Sigmoid colon (tissue), 7 donors: ENCODE results near the gene SETBP1. TPM values are rescaled to one million over a fixed set of nuclear protein-coding genes. Genes with fewer than 3 reads are reported as not detected.

ENCODE experiments used
- DNase-seq: peaks from one replicate; pipeline ENCODE4 v3.0.0-alpha.2; 2019
- H3K27ac ChIP-seq, 4 donors: fragments of 200-600 bp; sonication (generic); one replicate each; pipeline ENCODE4 v1.5.1; 2016 to 2019; ENCODE audit warnings: mild to moderate bottlenecking in 1 of 4
- H3K27me3 ChIP-seq, 3 donors: fragments of 200-600 bp; sonication (generic); one replicate each; pipeline ENCODE4 v1.5.1; 2019; ENCODE audit warnings: mild to moderate bottlenecking in 1 of 3
- H3K36me3 ChIP-seq, 4 donors: fragments of 200-600 bp; sonication (generic); one replicate each; pipeline ENCODE4 v1.5.1; 2016 to 2019
- H3K4me1 ChIP-seq, 4 donors: fragments of 200-600 bp; sonication (generic); one replicate each; pipeline ENCODE4 v1.5.1; 2017 to 2019
- H3K4me3 ChIP-seq, 4 donors: fragments of 200-600 bp; sonication (generic); one replicate each; pipeline ENCODE4 v1.5.1; 2017 to 2019; ENCODE audit warnings: mild to moderate bottlenecking in 2 of 4, moderate library complexity in 1 of 4
- H3K9me3 ChIP-seq, 4 donors: fragments of 200-600 bp in 3 of 4; sonication (generic) in 3 of 4; one replicate each; pipeline versions ENCODE4 v1.5.1 to v1.6.1; 2013 to 2019
- EP300 ChIP-seq, 4 donors: sonication (generic); formaldehyde crosslinking; IDR thresholded peaks; one replicate each; pipeline ENCODE4 v1.6.1; 2017; ENCODE audit warnings: antibody characterized with exemption in 4 of 4
- POLR2A ChIP-seq, 2 donors: fragments of 450-650 bp; IDR thresholded peaks; one replicate each; pipeline ENCODE4 v1.6.1; 2016; ENCODE audit warnings: antibody characterized with exemption in 2 of 2, mild to moderate bottlenecking in 2 of 2, moderate library complexity in 2 of 2
- POLR2AphosphoS5 ChIP-seq, 4 donors: sonication (generic); formaldehyde crosslinking; IDR thresholded peaks; one replicate each; pipeline ENCODE4 v1.6.1; 2017; ENCODE audit warnings: antibody characterized with exemption in 4 of 4
- WGBS, 2 donors: extraction: QIAGEN DNeasy Blood & Tissue Kit; methylation state at CpG; one replicate each; pipeline ENCODE4 v1.1.7; 2013; 5-methylcytosine and 5-hydroxymethylcytosine counted together
- intact Hi-C: fragments of 100-400 bp; cut with DNase I; formaldehyde crosslinking; loops from one replicate; pipeline ENCODE4 v1.15.1; 2023
- polyA plus RNA-seq, 3 donors: library from polyadenylated mRNA; stranded (reverse); fragments of 200-250 nt; gene quantifications; one replicate each; pipeline ENCODE4 v1.2.3, GENCODE V29; 2013
- total RNA-seq, 4 donors: library from RNA; depleted of rRNA; stranded (reverse); fragments of >200 nt; gene quantifications; one replicate each; pipeline ENCODE4 v1.1.0, GENCODE V29; 2016
- TF ChIP-seq, protein P1 (sequence below), 4 experiments: fragments of 450-650 bp in 3 of 4; fragments of 200-600 bp in 1 of 4; IDR thresholded peaks; one replicate each; pipeline ENCODE4 v1.5.1; 2016 to 2019; ENCODE audit warnings: antibody characterized with exemption in 4 of 4, mild to moderate bottlenecking in 3 of 4, moderate library complexity in 2 of 4
- donor health status: healthy with polysubstance abuse.
- donor health status: Bipolar disorder and iron deficiency.
- donor health status: healthy.

SETBP1 gene
- total and polyA plus RNA-seq, 7 donors = 0.69 to 100 (median 67.9) TPM

DNA sequence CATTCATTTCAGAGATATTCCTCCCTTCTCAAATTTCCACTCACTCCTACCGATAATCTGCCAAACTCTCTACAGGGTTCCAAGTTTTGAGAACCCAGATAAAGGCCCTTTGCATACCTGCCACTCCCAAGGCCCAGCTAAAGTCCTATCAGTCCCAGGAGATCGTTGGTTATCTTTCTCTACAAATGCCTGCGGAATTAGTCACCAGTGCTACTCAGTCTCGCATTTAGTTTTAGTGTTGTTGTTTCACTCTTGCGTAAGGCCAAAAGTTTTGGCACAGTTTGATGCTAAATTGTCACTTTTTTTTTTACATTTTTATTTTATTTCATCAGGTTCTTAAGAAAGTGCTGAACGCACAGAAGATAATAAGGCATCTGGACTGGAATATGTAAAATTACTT lies 29.2 kb upstream of the SETBP1 start:
- intact Hi-C loops = no loop called here
- Histone ChIP-seq H3K36me3 (no peaks in the 10 kb centered on the region), H3K4me3 (no peak overlapping the region), H3K27ac (no peak overlapping the region), H3K27me3 (no peaks in the 10 kb centered on the region), H3K9me3 (no peaks in the 10 kb centered on the region), H3K4me1 (peaks cover 0 to 36% (median 21%) of the 10 kb centered on the region in 4 donors)
- no peak for DNase-seq
- TF ChIP-seq, protein P1, sequence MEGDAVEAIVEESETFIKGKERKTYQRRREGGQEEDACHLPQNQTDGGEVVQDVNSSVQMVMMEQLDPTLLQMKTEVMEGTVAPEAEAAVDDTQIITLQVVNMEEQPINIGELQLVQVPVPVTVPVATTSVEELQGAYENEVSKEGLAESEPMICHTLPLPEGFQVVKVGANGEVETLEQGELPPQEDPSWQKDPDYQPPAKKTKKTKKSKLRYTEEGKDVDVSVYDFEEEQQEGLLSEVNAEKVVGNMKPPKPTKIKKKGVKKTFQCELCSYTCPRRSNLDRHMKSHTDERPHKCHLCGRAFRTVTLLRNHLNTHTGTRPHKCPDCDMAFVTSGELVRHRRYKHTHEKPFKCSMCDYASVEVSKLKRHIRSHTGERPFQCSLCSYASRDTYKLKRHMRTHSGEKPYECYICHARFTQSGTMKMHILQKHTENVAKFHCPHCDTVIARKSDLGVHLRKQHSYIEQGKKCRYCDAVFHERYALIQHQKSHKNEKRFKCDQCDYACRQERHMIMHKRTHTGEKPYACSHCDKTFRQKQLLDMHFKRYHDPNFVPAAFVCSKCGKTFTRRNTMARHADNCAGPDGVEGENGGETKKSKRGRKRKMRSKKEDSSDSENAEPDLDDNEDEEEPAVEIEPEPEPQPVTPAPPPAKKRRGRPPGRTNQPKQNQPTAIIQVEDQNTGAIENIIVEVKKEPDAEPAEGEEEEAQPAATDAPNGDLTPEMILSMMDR (IDR thresholded peaks at IDR 0.05) = no peak
- TF ChIP-seq POLR2A (IDR thresholded peaks at IDR 0.05) (no peak), POLR2AphosphoS5 (IDR thresholded peaks at IDR 0.05) (no peak), EP300 (IDR thresholded peaks at IDR 0.05) (no peak)
- 51 to 71% methylated on average over 6 of the region's 6 CpGs for WGBS, 2 donors

DNA sequence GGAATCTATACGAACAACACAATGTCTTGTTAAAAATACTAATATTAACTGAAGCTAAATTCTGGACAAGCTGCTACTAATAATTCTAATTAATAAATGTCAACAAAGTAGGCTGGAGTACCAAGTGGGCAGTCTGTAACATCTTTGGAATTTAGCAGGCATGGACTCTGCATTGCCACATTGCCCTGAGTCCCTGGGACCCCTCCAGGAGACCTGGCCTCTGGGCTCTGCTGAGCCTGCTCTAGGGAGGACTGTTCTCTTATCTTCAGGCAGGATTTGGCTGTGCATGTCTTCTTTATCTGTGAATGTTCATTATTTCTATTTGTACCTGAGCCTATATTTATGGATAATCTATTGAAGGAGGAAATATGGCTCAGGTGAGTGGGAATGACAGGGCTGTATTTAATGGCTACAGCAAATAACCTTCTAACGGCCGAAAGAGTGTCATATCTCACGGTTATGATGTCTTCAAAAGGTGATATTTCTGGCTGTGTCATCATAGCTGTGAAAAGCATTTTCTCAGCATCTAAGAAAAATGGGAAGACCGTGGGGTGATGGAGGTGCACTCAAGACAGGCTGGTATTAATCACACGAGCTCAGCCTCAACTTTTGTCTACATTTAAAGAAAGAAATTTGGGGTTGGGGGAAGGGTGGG lies 28.6 kb upstream of the SETBP1 start:
- DNase-seq = no peak
- H3K9me3 ChIP-seq = no peaks in the 10 kb centered on the region
- TF ChIP-seq POLR2A (IDR thresholded peaks at IDR 0.05) (no peak), EP300 (IDR thresholded peaks at IDR 0.05) (no peak)
- TF ChIP-seq, protein P1 (IDR thresholded peaks at IDR 0.05) = no peak
- intact Hi-C loops = no loop called here
- 90 to 94% methylated on average over 6 of the region's 6 CpGs for WGBS, 2 donors
- H3K27ac ChIP-seq = no peak overlapping the region
- no peaks in the 10 kb centered on the region for H3K27me3 ChIP-seq
- H3K4me3 ChIP-seq = no peak overlapping the region
- H3K4me1 ChIP-seq = peaks cover 0 to 36% (median 21%) of the 10 kb centered on the region in 4 donors
- H3K36me3 ChIP-seq = no peaks in the 10 kb centered on the region

DNA sequence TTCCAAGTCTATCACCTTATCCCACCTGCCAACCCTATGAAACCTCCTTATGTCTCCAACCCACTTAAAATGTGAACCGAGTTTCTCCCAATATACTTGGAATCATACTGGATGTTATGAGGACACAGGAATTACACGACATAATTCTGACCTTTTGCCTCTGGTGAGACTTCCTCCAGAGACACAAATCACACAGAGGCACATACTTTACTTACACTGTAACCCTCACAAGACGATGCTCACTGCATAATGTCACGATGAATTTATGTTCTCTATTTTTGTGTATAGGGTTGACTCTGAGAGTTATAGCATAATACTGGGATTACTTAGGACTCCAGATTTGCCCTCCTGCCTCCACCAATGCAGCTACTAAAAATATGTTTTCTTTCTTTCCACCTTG lies 28.0 kb upstream of the SETBP1 start:
- intact Hi-C loops = no loop called here
- TF ChIP-seq, protein P1 (IDR thresholded peaks at IDR 0.05) = no peak
- no peak for TF ChIP-seq POLR2A (IDR thresholded peaks at IDR 0.05)
- TF ChIP-seq POLR2AphosphoS5 (IDR thresholded peaks at IDR 0.05) = no peak
- TF ChIP-seq EP300 (IDR thresholded peaks at IDR 0.05) = no peak
- no peaks in the 10 kb centered on the region for H3K27me3 ChIP-seq
- H3K27ac ChIP-seq = peak overlapping the region in 1 of 4 donors; percentile 16
- no peaks in the 10 kb centered on the region for H3K9me3 ChIP-seq
- no peak overlapping the region for H3K4me3 ChIP-seq
- H3K36me3 ChIP-seq = no peaks in the 10 kb centered on the region
- 87 to 91% methylated on average over 4 of the region's 4 CpGs for WGBS, 2 donors
- no peak for DNase-seq
- peaks cover 0 to 36% (median 21%) of the 10 kb centered on the region in 4 donors for H3K4me1 ChIP-seq

DNA sequence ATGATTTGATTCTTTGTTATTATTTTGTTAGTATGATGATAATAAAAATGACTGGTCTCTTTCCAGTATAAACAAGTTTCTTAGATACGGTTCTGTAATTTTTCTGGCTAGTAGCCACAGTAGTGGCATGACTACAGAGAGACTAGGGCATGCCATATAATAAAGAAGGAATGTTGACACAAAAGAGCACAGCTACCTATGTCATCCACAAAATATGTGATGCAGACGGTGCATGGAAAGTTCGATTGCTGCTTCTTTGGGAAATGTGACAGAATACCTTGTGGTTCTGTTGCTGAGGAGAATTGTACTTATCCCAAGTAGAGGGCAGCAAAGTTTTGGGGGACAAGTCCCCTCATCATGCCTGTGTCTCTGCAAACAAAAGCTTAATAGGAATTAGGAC lies 26.1 kb upstream of the SETBP1 start:
- H3K36me3 ChIP-seq = no peaks in the 10 kb centered on the region
- peak overlapping the region in 2 of 4 donors; percentile 40 to 62 for H3K27ac ChIP-seq
- WGBS, 2 donors = 5 to 49% methylated on average over 3 of the region's 3 CpGs
- H3K9me3 ChIP-seq = no peaks in the 10 kb centered on the region
- intact Hi-C loops = no loop called here
- TF ChIP-seq, protein P1 (IDR thresholded peaks at IDR 0.05) = no peak
- TF ChIP-seq POLR2A (IDR thresholded peaks at IDR 0.05) (no peak), POLR2AphosphoS5 (IDR thresholded peaks at IDR 0.05) (no peak), EP300 (IDR thresholded peaks at IDR 0.05) (no peak)
- H3K4me1 ChIP-seq = peaks cover 0 to 36% (median 21%) of the 10 kb centered on the region in 4 donors
- H3K27me3 ChIP-seq = no peaks in the 10 kb centered on the region
- no peak for DNase-seq
- no peak overlapping the region for H3K4me3 ChIP-seq

DNA sequence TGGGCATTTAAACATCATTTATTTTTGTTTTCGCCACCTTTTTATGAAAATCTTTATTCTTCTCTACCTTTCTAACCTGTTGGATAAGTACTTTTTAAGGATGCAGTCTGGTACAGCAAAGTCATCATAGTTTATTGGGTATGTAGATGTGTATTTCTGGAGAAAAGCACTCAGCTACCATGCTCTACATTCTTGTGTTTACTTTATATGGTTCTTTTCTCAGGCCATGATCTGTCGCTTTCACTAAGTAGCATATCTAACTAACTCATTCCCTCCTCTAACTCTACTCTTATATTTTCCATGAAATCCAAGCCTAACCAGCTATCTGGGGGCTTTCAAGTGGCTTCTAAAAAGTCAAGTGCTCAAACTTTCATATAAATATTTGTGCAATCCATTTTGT lies 25.3 kb upstream of the SETBP1 start:
- Histone ChIP-seq H3K4me1 (peaks cover 0 to 36% (median 21%) of the 10 kb centered on the region in 4 donors), H3K27me3 (no peaks in the 10 kb centered on the region), H3K27ac (peak overlapping the region in 3 of 4 donors; percentile 14 to 62 (median 40)), H3K36me3 (no peaks in the 10 kb centered on the region), H3K9me3 (no peaks in the 10 kb centered on the region), H3K4me3 (no peak overlapping the region)
- TF ChIP-seq, protein P1 (IDR thresholded peaks at IDR 0.05) = no peak
- TF ChIP-seq POLR2AphosphoS5 (IDR thresholded peaks at IDR 0.05) (no peak), EP300 (IDR thresholded peaks at IDR 0.05) (no peak)
- WGBS, 2 donors = 92 to 94% methylated on average over 2 of the region's 2 CpGs
- intact Hi-C loops = no loop called here
- no peak for DNase-seq
